ENCODE data around the gene TECTB.

The TECTB gene

DNA sequence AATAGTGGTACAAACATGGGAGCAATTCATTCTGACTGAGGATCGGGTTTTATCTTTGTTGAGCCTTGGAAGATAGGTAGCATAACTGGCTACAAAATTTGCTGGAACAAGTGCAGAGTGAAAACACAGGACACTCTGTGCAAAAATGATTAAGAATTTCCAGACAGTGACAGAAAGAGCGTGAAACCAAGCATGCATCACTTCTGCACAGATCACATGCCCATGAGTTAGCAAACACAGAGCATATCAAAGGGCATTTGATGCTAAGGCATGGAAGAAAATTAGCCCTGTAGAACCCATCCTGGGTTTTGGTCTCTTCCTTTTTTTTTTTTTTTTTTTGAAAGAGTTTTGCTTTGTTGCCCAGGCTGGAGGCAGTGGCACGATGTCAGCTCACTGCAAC is 28.3 kb downstream of the TECTB start:
- DNase-seq (ENCODE audit: low spot score), result no peak

DNA sequence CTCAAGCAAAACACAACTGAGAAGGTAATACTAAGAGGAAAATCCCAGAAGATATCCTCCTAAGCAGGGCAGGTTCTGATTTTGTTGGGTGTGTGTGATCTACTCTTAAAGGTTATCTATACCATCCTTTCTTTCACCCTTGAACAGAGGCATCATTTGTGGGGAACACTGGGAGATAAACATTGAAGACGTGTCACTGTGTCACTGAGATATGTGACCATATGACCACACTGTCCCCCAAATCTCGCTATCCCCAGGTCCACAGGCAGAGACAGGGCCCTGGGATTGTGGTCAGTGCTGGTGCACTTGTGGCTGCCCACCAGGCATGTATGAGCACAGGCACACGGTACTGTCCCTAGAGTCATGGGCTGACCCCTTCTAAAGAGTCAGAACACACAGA is 30.0 kb downstream of the TECTB start:
- DNase-seq (ENCODE audit: low spot score), result no peak

DNA sequence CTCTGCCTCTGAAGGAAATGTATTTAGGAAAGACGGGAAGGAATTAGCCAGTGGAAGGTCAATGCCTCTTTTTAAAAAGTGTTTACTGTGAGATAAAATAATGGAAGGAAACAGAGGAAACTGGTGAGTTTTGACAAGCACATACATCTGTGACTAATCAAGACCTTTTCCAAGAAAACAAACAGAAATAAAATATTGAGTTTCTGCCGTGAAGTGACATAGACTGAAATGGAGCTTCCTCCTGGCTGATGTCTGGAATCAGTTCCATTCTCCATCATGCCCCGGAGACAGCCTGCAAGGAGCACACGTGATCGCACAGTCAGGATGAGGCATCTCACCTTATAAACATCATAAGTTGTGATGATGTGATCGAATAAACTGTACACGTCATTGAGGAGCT is 30.7 kb downstream of the TECTB start:
- DNase-seq (ENCODE audit: low spot score), result no peak

DNA sequence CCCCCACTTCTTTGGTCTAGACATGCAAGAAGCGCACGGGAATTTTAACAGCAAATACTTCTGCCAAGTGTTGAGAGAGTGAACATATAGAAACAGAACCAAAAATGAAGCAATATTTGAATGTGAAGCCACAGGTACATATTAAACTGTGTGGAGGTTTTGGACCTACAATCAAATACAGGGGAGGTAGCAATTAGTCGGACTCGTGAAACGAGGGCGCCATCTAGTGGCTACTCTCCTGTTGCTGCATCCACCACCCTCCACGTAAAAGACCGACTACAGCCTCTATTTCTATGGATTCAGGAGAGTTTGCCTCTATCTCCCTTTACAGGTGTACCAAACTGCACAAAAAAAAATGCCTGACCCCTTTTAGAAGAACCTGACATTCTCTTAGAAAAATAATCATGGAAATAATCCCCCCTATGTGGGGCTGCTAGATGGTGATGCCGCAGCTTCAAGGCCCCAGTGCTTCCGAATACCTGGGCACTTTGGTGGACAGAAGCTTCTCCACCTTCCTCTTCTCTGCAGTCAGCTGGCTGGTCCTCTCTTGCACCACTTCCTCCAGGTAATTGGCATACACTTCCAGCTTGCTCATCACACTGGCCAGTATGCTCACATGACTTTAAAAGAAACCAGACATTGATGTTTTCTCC is 31.7 kb downstream of the TECTB start:
- peak; percentile 81 for DNase-seq (ENCODE audit: low spot score)

- DNase-seq (ENCODE audit: low spot score), result no peak
Measured at GRCh38 chr10:112327678-112328077, 44.5 kb downstream of the TECTB start.

DNA sequence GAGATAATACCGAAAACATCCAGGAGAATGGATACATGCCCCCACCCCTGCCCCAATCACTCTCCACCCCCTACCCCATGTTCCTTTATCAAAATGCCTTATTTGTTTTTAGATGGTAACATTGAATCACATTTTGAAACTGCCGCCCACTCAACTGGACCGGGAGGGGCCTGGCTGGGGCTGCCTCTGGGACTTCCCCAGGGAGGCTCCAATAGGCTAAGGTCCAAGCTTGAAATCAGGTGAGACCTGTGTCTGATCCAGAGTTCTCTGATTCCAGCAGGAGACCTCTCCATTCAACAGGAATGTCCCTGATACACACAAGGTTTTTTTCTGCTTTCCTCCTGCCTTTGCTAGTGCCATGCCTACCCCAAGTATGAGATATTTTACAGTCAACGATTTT is 47.0 kb downstream of the TECTB start:
- no peak for DNase-seq (ENCODE audit: low spot score)

GRCh38 chr10:112330607-112331160 is 47.5 kb downstream of the TECTB start:
- DNase-seq (ENCODE audit: low spot score), result no peak

DNA sequence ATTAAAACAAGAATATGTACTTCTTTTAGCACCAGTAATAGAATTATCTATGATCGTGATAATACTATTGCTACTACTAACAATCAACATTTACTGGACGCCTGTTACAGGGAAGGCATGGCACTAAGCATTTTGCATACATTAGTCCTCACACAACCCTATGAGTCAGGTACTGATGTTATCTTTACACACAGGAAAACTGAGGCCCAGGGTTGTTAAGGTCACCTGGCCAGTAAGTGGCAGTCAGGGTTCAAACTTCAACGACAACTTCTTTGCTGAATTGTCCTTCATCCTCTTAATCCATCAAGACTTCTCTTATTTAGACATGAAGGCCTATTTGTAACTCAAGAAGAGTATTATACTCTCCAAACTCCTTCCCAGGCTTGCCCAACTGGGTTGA is 48.8 kb downstream of the TECTB start:
- DNase-seq (ENCODE audit: low spot score), result no peak

GRCh38 chr10:112332509-112333228 is 49.5 kb downstream of the TECTB start:
- DNase-seq (ENCODE audit: low spot score), result no peak

GRCh38 chr10:112333452-112333851 is 50.3 kb downstream of the TECTB start:
- no peak for DNase-seq (ENCODE audit: low spot score)

GRCh38 chr10:112335111-112335867 is 52.1 kb downstream of the TECTB start:
- no peak for DNase-seq (ENCODE audit: low spot score)

- DNase-seq (ENCODE audit: low spot score), result no peak
Measured at GRCh38 chr10:112335868-112336265, 52.7 kb downstream of the TECTB start.

GRCh38 chr10:112336556-112337201 is 53.5 kb downstream of the TECTB start:
- no peak for DNase-seq (ENCODE audit: low spot score)

GRCh38 chr10:112338957-112339356 is 55.8 kb downstream of the TECTB start:
- DNase-seq (ENCODE audit: low spot score), result no peak

GRCh38 chr10:112340601-112341000 is 57.4 kb downstream of the TECTB start:
- no peak for DNase-seq (ENCODE audit: low spot score)

GRCh38 chr10:112343056-112343806 is 60.0 kb downstream of the TECTB start:
- DNase-seq (ENCODE audit: low spot score), result no peak

DNA sequence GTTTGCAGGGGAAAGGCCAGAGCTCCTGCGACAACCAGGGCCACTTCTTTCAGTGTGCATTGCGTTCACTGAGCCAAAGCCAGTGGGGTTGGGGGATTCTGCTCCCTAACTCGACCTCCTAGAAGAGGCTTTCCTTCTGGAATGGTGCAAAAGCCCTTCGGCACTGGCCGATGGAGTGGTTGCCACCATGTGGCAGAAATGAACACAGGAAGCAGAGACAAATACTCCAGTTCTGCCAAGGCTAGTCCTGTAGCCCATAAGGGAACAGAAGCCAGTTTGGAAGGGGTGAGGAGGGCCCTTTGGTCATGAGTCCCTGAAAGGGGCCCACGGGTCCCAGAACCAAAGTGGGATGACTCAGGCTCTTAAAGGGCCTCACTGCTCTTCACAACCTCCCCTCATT is 61.1 kb downstream of the TECTB start:
- DNase-seq (ENCODE audit: low spot score), result no peak

- DNase-seq (ENCODE audit: low spot score), result no peak
Measured at GRCh38 chr10:112345202-112345601, 62.0 kb downstream of the TECTB start.

GRCh38 chr10:112345743-112346142 is 62.5 kb downstream of the TECTB start:
- DNase-seq (ENCODE audit: low spot score), result no peak

DNA sequence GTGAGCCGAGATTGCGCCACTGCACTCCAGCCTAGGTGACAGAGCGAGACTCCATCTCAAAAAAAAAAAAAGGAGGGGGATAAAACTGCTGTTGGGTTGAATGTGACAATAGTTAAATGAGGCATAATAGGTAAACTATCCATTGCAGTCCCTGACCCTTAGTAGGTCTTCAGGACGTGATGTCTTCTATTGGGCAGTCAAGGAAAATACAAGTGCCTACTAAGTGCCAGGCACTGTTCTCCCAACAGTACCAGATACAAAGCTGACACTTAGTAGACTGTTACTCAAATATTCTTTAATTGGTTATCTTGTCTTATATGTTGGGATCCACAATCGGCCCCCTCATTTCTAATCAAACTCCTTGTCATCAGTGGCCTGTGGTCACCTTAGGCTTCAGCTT is 63.6 kb downstream of the TECTB start:
- DNase-seq (ENCODE audit: low spot score), result no peak
